Measurements from ENCODE around the gene CACNA1E. TPM values are rescaled to one million over a fixed set of nuclear protein-coding genes. Genes with fewer than 3 reads are reported as not detected.
A peak's percentile ranks its signal among the peaks of the same experiment; 100 is the strongest.
"Not testable (repeated sequence)": the region's sequence is repeated elsewhere in the genome, so short reads cannot be mapped to it uniquely, and the experiment has no call there.

CACNA1E gene
- total RNA-seq, 1 donor from 2014 or later, result 1.2 TPM

DNA sequence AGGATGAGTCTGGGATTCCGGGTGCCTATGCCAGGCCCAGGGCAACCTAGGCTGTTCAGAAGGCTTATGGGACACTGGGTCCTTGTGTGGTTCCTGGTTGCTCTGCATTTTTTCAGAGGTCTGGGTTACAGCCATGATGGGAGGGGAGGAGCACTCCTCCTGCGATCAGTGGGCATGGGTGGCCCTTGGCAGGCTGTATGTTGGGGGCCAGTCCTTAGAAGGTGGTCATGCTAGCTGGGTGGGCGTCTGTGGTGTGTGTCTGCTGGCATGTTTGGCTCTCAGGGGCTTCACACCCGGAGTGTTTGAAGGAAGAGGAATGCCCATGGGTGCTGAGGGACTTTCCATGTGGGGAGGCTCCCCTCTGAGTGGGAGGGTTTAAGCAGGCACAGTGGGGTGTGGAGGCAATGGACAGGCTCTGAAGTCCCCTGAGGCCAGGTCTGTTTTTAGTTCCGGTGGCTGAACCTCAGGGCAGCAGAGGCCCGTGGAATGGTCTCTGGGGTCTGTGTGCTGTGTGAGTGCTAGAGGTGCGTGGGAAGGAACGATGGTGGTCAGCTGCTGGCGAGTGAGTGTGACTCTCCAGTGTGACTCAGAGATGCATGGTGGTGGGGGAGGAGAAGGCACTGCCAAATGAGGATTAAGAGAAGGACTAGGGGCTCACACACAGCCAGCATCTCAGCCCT, 25.3 kb downstream of the CACNA1E start:
- intact Hi-C loops (cut with micrococcal nuclease), result no loop called here
- ATAC-seq, result no peak

DNA sequence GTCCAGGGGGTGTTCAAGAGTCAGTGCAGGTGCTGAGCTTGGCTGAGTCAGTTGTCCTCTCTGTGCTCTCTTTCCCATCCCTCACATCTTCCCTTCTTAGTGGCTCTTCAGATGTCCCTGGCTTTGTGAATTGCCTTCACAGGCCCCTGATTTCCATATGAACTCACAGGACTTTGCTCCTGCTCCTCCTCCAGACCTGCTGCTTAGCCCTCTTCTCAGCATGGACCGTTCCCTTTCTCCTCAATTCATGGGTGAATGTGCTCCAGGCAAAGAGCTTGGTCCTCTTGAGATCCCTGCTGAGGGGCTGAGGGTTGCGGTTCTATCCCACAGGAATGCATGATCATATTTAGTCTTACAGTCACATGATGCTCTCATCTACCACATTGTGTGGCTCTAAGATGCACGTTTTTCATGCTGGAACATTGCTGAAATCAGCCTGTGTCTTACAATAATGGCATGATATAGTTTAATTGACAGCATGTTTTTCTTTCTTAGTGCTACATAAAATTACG, 30.5 kb downstream of the CACNA1E start:
- DNase-seq (no peak), ATAC-seq (no peak)
- intact Hi-C loops (cut with micrococcal nuclease), result no loop called here

More for the DNA sequence above, 25.3 kb downstream of the CACNA1E start:
- DNase-seq, result no peak

DNA sequence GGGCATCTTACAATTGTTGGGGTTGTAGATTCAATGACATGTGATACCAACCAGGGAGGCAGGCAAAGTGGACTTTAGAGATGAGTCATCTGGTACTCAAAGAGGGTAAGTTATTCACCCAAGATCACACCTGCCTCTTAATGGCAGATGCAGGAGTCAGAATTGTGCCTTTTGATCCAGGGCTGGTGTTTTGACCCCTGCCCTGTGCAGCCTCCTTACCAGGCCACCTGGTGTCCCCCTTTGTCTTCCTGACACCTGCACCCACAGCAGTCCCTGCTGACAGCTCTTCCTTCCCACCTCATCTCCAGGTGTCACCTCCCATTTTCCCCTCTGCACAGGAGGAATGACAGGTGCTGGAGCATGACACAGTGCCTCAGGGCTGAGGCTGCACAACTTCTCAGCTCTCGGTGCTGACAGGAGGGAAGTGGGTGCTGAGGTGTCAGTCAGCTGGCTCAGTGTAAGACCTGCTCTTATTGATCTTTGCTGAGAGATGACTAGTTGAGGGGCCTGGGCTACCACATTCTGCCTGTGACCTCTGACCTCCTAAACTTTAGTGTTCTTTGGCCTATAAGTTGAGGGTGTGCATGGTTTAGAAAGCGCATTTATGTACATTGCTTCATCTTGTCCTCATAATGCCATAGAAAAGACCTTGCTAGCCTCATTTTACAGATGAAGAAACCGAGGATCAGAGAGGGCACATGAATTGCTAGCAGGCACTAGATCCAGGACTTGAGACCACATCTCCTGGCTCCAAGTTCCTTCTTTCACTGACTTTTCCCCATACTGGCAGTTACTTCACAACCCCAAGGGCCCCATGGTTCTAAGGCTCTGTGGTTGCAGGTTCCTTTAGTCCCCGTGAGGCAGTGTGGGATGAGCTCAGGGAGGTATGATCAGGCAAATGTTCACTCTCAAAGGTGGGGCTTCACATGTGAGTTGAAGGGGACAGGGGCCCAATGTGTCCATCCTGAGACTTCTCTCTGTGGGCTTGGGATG, 31.3 kb downstream of the CACNA1E start:
- intact Hi-C loops (cut with micrococcal nuclease), result no loop called here
- ATAC-seq (peak; percentile 77), DNase-seq (peak; percentile 35)

DNA sequence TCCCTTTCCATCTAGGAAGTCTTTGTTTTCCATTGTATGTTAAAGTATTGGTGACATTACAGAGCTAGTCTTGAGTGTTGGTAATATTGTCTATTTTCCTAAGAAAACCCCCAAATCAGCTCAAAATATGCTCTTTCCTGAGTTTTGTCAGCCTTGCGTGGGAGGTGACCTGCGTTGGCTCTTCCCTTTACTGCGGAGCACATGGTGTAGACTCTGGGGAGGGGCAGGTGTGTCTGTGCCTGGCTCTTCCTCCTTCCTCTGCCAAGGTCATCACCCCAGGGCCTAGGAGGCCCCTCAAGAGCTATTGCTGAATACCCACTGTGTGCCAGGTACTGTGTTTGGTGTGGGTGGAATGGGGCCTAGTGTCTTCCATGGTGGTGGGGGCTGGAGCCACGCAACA, 33.4 kb downstream of the CACNA1E start:
- intact Hi-C loops (cut with micrococcal nuclease), result no loop called here

DNA sequence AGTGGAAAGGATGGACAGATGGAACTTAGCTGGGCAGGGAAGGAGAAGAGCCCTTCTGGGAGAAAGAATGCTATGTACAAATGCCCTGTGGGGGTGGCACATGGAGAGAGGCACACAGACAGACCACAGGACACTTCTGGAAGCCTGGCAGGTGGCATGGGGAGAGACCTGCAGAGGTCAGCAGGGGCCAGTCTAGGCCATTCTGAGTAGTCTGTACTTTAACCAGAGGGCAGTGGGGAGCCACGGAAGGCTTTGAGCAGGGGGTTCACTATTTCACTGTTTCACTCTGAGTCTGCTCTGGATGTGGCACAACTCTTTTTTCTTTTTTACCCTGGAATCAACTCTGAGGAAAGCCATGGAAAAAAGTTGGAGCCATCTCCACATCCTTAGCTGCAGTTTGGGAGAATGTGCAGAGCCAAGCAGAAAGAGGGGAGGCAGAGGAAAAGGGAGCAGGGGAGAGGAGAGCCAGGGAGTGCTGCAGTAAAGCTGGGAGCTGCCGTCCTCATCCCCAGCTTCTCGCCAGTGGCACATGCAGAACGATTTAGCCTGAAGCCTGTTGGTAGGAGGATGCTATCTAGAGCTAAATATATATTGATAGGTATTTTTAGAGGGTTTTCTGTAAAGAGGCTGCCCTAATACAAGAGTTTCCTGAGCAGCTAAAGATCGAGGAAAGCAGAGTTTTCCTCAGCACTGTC, 34.0 kb downstream of the CACNA1E start:
- no peak for ATAC-seq
- intact Hi-C loops (cut with micrococcal nuclease), result no loop called here
- DNase-seq, result no peak

More for the DNA sequence above, 33.4 kb downstream of the CACNA1E start:
- DNase-seq (no peak), ATAC-seq (no peak)

DNA sequence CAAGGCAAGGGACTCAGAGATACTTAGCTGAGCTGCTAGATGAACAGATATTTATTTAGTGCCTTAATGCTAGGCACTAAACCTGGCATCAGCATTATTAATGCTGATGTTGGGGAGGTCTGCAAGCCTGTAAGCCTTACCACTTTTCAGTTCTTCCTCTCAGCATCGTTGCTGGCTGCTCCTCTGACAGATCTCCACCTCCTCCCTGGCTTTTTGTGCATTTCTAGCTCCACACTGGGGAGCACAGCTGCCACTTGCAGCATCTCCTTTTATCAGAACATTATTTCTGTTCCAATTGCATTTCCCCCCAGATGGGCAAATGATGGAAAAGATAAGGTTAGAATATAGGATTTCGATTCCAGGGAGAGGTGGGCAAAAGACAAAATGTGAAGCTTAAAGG, 34.8 kb downstream of the CACNA1E start:
- DNase-seq (no peak), ATAC-seq (no peak)
- intact Hi-C loops (cut with micrococcal nuclease), result no loop called here

DNA sequence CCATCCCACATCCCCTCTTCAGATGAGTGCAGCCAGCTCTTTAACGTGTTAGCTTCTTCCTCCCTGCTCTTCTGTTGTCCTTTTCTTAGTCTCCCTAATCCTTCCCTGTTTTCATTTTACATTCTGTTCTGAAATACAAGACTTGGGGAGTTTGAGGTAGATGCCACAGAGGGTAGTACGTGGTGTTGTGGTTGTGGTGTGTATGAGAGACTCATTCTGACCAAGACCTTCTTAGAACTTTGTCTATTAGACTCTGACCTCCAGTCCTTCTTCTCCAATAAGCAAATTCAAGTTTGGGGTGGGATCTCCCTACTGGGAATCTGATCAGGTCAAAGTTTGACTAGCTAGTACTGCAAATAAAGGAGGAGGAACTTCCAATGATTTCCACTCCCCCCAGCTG, 39.5 kb downstream of the CACNA1E start:
- intact Hi-C loops (cut with micrococcal nuclease), result no loop called here
- no peak for ATAC-seq

DNA sequence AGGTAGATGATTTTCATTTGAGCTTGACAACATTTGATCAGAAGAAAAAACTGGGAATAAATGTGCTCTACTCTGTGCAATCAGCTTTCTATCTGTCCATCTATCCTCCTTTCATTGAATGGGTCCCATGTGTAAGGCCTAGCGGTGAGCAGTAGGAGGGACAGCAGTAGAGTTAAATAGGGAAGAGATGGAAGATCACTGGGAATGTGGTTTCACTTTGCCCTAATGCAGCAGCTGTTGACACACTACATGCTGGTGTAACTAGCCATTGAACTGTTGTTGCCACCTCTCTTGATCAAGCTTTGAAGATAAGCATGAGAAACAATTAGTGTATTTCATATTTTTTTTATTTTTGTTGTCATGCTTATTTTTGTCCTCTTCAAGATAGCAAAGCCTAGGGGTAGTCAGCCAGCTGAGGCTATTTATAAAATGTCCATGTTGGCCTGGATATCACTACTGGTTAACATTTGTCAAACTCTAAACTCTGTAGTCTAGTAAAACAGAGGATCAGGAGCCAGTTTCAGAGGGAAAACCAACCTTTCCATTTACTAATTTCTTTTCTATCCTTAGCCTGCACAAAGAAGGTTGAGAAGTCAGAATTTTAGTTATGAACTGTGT, 41.9 kb downstream of the CACNA1E start:
- DNase-seq (no peak), ATAC-seq (peak; percentile 71)
- intact Hi-C loops (cut with micrococcal nuclease), result no loop called here

More for the DNA sequence above, 39.5 kb downstream of the CACNA1E start:
- DNase-seq, result no peak

DNA sequence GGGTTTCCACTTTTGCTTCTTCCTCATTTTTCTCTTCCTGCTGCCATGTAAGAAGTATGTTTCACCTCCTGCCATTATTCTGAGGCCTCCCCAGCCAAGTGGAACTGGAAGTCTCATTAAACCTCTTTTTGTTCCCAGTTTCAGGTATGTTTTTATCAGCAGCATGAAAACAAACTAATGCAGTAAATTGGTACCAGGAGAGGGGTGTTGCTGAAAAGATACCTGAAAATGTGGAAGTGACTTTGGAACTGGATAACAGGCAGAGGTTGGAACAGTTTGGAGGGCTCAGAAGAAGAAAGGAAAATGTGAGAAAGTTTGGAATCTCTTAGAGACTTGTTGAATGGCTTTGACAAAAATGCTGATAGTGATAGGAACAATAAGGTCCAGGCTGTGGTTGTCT, 44.9 kb downstream of the CACNA1E start:
- DNase-seq; ATAC-seq; intact Hi-C loops (cut with micrococcal nuclease): not testable (repeated sequence)

DNA sequence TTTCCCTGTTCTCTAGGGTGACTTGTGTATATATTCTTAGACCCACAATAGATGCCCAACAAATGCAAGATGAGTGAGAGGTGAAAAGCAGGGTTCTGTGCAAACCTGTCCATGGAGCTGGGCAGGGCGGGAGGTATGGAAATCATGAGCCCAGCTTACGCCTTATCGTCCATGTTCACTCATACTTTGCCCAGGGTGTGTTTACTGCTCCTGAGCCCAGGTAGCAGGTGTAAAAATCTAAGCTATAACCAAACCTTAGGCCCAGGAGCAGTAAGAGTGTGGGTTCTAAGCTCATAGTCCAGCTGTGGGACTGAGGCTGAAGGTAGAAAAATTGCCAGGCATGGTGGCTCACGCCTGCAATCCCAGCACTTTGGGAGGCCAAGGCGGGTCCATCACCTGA, 48.1 kb downstream of the CACNA1E start:
- intact Hi-C loops (cut with micrococcal nuclease), result no loop called here
- DNase-seq (no peak), ATAC-seq (no peak)

DNA sequence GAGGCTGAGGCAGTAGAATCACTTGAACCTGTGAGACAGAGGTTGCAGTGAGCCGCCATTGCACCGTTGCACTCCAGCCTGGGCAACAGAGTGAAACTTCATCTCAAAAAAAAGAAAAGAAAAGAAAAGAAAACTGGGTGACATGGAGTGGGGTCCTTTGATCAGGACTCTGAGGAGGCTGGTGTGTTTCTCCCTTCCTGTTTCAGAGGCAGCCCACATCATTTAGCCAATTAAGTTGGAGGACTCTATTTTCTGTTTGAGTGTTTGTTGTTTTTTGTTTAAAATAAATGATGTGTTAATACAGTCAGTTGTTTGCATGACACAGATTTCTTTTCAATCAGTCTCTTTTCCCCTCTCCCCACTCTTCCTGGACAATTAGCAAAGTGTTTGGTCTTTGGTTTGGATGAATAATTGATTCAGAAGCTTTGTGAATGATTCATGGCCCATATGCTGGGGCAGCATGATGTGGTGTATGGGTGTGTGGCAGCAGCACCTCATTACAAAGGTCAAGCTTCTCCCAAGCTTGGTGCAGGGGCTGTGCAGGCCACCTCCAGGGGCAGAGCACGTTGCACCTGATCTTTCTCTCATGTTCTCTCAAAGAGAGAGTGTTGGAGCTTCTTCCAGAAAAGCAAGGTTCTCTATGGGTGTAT, 48.8 kb downstream of the CACNA1E start:
- no peak for DNase-seq
- intact Hi-C loops (cut with micrococcal nuclease), result no loop called here
- ATAC-seq, result no peak

DNA sequence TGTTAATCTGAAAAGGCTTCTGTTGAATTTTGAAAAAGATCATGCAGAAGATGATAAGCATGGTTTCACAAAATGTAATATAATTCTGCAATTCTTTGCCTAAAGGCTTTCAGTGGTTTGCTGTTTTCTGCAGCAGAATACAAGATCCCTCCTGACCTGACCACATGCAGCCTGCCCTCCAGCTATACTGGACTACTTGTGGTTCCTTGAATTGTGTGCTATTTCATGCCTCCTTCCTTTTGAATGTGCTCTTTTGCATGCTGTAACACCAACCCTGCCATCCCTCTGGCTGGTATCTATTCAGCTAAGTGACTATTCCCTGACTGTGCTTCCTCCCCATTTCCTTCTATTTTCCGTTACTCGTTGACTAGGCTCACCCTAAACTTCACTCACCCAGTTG, 55.5 kb downstream of the CACNA1E start:
- no peak for ATAC-seq
- DNase-seq, result no peak
- intact Hi-C loops (cut with micrococcal nuclease), result no loop called here

DNA sequence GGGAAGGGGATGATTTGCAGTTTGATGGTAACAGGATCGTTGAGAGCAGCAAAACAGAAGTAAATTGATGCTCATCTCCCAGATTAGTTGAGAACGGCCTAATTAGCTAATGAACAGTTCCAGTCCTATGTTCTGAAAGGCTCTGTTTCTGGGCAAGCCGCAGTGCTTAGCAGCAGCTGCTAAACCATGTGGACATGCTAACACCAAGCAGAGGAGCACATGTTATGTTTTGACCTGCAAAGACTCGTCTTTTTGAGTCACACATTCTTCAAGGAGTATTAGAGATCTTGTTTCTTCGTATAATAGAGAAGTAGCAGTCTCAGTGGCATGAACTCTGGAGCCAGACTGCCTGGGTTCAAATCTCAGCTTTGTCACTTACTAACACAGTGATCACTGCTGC, 58.1 kb downstream of the CACNA1E start:
- no peak for DNase-seq
- intact Hi-C loops (cut with micrococcal nuclease), result no loop called here
- no peak for ATAC-seq

DNA sequence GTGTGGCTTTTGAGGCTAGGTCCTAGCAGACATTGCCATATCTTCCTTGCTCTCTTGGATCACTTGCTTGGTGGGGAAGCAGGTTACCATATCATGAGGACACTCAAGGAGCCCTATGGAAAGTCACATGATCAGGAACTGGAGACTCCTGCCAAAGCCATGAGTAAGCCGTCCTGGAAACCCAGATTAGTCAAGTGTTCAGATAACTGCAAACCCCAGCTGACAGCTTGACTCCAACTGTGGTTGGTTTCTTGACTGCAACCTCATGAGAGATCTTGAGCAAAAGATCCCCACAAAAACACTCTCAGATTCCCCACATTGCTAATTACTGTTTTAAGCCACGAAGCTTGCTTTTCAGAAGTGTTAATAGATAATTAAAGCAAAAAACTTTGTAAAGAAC, 58.6 kb downstream of the CACNA1E start:
- peak; percentile 92 for ATAC-seq
- intact Hi-C loops (cut with micrococcal nuclease), result no loop called here
- DNase-seq, result no peak

DNA sequence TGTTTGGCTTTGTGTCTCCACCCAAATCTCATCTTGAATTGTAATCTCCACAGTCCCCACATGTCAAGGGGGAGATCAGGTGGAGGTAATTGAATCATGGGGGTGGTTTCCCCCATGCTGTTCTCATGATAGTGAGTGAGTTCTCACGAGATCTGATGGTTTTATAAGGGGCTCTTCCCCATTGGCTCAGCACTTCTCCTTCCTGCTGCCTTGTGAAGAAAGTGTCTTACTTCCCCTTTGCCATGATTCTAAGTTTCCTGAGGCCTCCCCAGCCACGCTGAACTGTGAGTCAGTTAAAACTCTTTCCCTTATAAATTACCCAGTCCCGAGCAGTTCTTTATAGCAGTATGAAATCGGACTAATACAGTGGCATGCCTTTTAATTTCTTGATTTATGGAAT, 59.1 kb downstream of the CACNA1E start:
- not testable (repeated sequence) for DNase-seq

DNA sequence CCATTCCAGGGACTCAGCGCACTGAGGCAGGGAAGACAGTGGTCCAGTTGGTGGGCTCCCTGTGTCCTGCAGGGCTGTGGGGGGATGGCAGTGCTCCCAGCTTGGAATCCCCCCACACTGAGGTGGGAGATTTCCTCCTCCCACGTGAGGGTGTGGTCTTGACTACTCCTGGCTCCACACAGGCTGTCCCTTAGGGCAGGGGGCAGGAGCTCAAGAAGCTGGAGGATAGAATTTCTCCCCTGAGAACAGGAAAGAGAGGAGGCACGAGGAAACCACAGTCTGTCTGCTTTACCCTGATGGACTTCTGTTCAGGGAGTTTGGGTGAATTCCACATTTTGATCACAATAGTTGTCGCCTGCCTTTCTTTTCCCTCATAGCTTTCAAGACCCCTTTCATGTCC, 62.1 kb downstream of the CACNA1E start:
- intact Hi-C loops (cut with micrococcal nuclease), result no loop called here
- no peak for DNase-seq
- no peak for ATAC-seq

More for the DNA sequence above, 59.1 kb downstream of the CACNA1E start:
- ATAC-seq; intact Hi-C loops (cut with micrococcal nuclease): not testable (repeated sequence)

DNA sequence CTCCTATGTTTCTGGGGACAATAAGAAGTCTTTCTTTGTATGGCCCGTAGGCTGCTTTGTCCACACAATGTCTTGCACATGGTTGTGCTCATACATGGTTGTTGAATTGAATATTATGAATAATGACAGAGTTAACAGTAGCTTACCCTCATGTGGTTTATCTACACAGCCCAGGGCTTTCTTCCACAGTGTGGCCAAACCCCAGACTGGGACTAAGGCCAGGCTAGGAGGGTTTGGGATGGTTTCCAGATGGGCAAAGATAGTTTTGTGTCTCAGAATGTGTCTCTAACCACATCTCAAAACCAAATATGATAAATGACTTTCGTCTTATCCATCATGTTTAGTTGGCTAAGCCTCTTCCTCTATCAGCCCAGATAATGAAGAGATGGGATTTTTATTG, 65.2 kb downstream of the CACNA1E start:
- ATAC-seq (no peak), DNase-seq (no peak)
- intact Hi-C loops (cut with micrococcal nuclease), result no loop called here

DNA sequence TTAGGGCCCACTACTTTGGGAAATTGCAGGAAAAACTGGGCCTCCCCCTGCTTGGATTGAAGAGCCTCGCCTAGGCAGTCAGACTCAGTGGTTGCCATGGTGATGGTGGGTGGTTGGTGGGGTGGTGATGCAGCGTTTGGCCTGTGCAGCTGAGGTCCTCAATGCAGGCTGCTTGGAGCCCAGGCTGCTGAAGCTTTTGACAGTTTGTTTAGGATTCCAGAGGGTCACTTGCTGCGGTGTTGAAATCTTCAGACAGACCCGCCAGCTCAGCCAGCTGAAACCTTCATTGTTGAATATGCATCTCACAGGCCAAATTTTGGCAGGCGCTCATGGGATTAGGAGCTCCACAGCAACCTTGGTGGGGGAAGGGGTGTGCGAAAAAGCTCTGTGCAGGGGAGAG, 67.9 kb downstream of the CACNA1E start:
- no peak for ATAC-seq
- no peak for DNase-seq
- intact Hi-C loops (cut with micrococcal nuclease), result no loop called here

DNA sequence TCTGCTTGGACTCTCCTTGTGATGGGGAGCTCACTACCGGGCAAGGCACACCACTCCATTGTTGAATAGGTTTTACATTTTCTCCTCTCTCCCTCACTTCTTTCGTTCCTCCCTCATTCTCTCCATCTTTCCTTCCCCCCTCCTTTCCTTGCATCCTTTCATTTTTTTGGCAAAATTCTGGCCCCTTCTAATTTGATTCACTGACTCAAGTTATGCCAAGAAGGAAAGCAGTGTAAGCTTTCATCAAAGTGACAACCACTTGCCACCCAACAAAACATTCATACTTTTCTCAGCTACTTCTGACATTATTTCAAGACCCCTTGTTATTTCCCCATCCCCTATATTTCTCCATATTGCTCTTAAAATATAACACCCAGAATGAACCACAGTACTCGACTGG, 68.4 kb downstream of the CACNA1E start:
- intact Hi-C loops (cut with micrococcal nuclease), result no loop called here
- no peak for DNase-seq

More for the DNA sequence above, 68.4 kb downstream of the CACNA1E start:
- ATAC-seq, result no peak

Measured in left ventricle myocardium superior (tissue), 1 donor.